GM13976 (cell line): ENCODE data around the gene CNTNAP1.

Experiments
- DNase-seq: peaks from one replicate; pipeline ENCODE4 v3.0.0; 2012; ENCODE audit warnings: low spot score
- CTCF ChIP-seq: IDR thresholded peaks from 2 replicates; pipeline ENCODE4 v1.5.1; 2012; ENCODE audit warnings: borderline replicate concordance, mild to moderate bottlenecking; ENCODE audit not compliant: insufficient read depth; ENCODE audit errors: extremely low read depth, missing control alignments, control extremely low read depth
- in situ Hi-C: fragments of 300-500 bp; cut with MboI; formaldehyde crosslinking; loops from one replicate; pipeline ENCODE4 v1.12.0; 2022; ENCODE audit warnings: low sequenced_read_pairs, mixed read lengths, inconsistent platforms; ENCODE audit not compliant: unreplicated experiment

Gene CNTNAP1

GRCh38 chr17:42678951-42679491 lies 3.3 kb upstream of the CNTNAP1 start:
- peak; percentile 59 for DNase-seq
- in situ Hi-C loops = no loop called here
- no peak for TF ChIP-seq CTCF

GRCh38 chr17:42679492-42680330 lies 2.6 kb upstream of the CNTNAP1 start:
- in situ Hi-C loops = no loop called here
- TF ChIP-seq CTCF = peak; percentile 93
- DNase-seq = peak; percentile 83

GRCh38 chr17:42680331-42680808 lies 2.0 kb upstream of the CNTNAP1 start:
- in situ Hi-C loops = no loop called here
- no peak for TF ChIP-seq CTCF
- peak; percentile 63 for DNase-seq

- in situ Hi-C loops = no loop called here
- DNase-seq = peak; percentile 67
- no peak for TF ChIP-seq CTCF
These were observed 532 bp downstream of the CNTNAP1 start for GRCh38 chr17:42682722-42683403.

GRCh38 chr17:42683407-42684034 lies 1.2 kb downstream of the CNTNAP1 start:
- TF ChIP-seq CTCF = no peak
- in situ Hi-C loops = no loop called here
- DNase-seq = peak; percentile 66

- DNase-seq = no peak
- in situ Hi-C loops = no loop called here
- TF ChIP-seq CTCF = no peak
These were observed 2.7 kb downstream of the CNTNAP1 start for GRCh38 chr17:42684929-42685556.
